Right cardiac atrium (tissue), 5 donors: Measurements from ENCODE around the gene FAM117A. TPM values are rescaled to one million over a fixed set of nuclear protein-coding genes. Genes with fewer than 3 reads are reported as not detected.

Experiments used
- ATAC-seq, 2 donors: fragments of 200-7000 bp; cut with Tn5 transposase; one replicate each; pipeline versions ENCODE4 v1.8.0 to v1.9.1; 2020; ENCODE audit warnings: moderate library complexity in 2 of 2, mild to moderate bottlenecking in 1 of 2
- DNase-seq, 3 donors: peaks; one replicate each; pipeline ENCODE4 v3.0.0-alpha.2; 2020
- H3K27ac ChIP-seq: one replicate; pipeline ENCODE4 v1.5.1; 2013; ENCODE audit warnings: mild to moderate bottlenecking, low read length, control low read depth, moderate library complexity
- H3K27me3 ChIP-seq: one replicate; pipeline ENCODE4 v1.6.1; 2013; ENCODE audit not compliant: control insufficient read depth, insufficient read depth
- H3K4me1 ChIP-seq: one replicate; pipeline ENCODE4 v1.6.1; 2013; ENCODE audit warnings: low read length; ENCODE audit not compliant: control insufficient read depth, insufficient read depth
- H3K4me3 ChIP-seq: one replicate; pipeline ENCODE4 v1.5.1; 2013; ENCODE audit warnings: low read length, control low read depth
- H3K9me3 ChIP-seq: one replicate; pipeline ENCODE4 v1.6.1; 2013; ENCODE audit warnings: low read length; ENCODE audit not compliant: control insufficient read depth
- WGBS: extraction: QIAGEN DNeasy Blood & Tissue Kit; methylation state at CpG from one replicate; pipeline ENCODE4 v1.1.7; 2013; 5-methylcytosine and 5-hydroxymethylcytosine counted together
- intact Hi-C, 4 donors: fragments of 100-400 bp; cut with DNase I; formaldehyde crosslinking; loops; one replicate each; pipeline versions ENCODE4 v1.11.0 to v1.14.0; 2022 to 2023
- polyA plus RNA-seq: library from polyadenylated mRNA; stranded (reverse); fragments of 200-250 nt; gene quantifications from one replicate; pipeline ENCODE4 v1.2.3, GENCODE V29; 2013
- total RNA-seq, 4 donors: library from RNA; stranded (reverse); fragmentation: NEBNext Ultra II Directional; extraction: Animal tissue kit (Norgen Biotek cat#: 25700); gene quantifications; one replicate each; pipeline ENCODE4 v1.2.1, GENCODE V29; 2021
- donor health status: healthy with polysubstance abuse.
- donor health status: DM: no; HTN: yes; CAD: no.
- donor health status: DM: no; HTN: no; CAD: no.
- donor health status: DM: no; HTN: yes; CAD: no; lungs with severe emphysema.
- donor health status: DM: yes; HTN: yes; CAD: no.

Gene FAM117A
- total and polyA plus RNA-seq, 5 donors: 9.9 to 22.8 (median 16.9) TPM

DNA sequence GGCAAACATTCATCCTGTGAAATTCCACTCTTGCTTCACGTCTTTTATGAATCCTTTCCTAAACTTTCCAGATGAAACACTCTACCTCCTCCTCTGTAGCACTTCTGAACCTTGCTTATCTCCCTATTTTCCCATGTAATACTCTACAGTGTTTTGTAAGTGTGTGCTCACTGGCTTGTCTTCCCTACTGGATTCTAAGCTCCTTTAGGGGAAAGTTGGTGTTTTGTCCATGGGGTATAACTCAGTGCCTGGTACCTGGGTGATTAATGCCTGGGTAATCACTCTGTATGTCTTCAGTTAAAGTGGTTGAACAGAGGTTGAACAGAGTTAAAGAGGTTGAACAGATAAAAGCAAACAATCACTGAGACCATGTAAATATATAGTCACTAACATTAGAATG lies 20.7 kb upstream of the FAM117A start:
- ATAC-seq: no peak
- intact Hi-C loops: loop anchor here in 3 of 4 donors (5.0 to 10.0 kb wide), 2 partner anchors 77 to 210 kb away; partner anchors contain the start of genes NXPH3 (in 2 of the 3) and SLC35B1 (in 1 of the 3)
- Histone ChIP-seq H3K4me1 (no peaks in the 10 kb centered on the region), H3K9me3 (no peaks in the 10 kb centered on the region), H3K27me3 (no peaks in the 10 kb centered on the region), H3K27ac (no peak overlapping the region), H3K4me3 (no peak overlapping the region)
- 58% methylated on average over 1 of the region's 1 CpG for WGBS
- DNase-seq: no peak

GRCh38 chr17:49783791-49784190 lies 19.9 kb upstream of the FAM117A start:
- H3K4me1 ChIP-seq: no peaks in the 10 kb centered on the region
- DNase-seq: no peak
- peak overlapping the region; percentile 6 for H3K27ac ChIP-seq
- intact Hi-C loops: loop anchor here in 2 of 4 donors (10.0 kb wide), 1 partner anchor 209 kb away; the partner anchor contains the start of gene NXPH3 (in 2 of the 2)
- ATAC-seq: no peak
- H3K27me3 ChIP-seq: no peaks in the 10 kb centered on the region
- no peak overlapping the region for H3K4me3 ChIP-seq
- no peaks in the 10 kb centered on the region for H3K9me3 ChIP-seq

DNA sequence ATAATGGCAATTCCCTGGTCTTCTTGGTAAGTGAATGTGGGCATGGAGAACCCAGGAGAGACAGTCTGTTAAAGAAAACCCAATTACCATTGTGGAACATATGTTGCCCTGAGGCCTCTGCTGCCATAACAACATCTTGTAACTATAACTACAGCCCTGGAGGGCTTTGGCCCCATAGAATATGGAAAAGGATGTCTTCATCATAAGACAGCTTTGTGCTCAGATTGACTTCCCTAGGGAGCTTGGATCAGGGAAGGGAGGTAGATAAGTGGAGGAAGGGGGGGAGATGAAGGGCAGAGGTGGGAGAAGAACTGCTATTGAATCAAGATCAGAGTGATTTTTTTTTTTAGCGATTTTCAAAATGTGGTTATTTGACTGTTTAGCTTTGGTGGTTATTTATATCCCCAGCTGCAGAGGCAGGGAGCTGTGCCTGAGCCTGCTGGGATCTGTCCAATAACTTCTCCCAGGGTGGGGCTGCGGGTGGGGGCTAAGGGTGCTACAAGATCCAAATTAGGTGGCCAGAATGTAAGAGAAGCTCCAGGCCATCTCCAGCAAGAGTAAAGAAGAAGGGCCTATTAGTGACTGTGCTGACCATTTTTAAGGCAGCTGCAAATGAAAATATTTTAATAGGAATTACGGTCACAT lies 19.3 kb upstream of the FAM117A start:
- ATAC-seq: no peak
- Histone ChIP-seq H3K27ac (peak overlapping the region; percentile 2), H3K9me3 (no peaks in the 10 kb centered on the region), H3K4me3 (no peak overlapping the region), H3K4me1 (no peaks in the 10 kb centered on the region), H3K27me3 (no peaks in the 10 kb centered on the region)
- peak in 1 of 3 donors; percentile 71 for DNase-seq
- intact Hi-C loops: loop anchor here in 2 of 4 donors (10.0 kb wide), 1 partner anchor 208 kb away; the partner anchor contains the start of gene NXPH3 (in 2 of the 2)
- 49% methylated on average over 3 of the region's 3 CpGs for WGBS

DNA sequence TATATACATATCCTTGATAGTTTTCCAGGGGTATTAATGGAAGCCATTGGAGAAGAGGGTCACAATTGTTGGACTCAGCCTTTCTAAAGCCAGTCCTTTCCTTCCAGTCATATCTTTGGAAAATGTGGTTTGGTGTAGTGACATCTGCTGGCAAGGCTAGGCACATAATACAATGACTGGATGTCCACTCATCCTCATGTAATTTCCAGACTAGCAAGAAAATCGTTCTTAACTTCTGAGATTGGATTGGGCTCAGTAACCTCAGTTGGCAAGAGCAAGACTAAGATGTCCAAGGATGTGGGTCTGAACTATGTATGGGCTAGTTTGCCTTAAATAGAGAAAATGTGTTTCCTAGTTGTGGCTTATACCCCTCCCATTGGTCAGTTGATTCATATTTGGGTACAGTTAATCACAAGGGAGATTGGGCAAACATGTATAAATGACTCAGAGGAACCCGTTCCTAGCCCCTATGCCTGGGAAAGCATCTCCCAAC lies 15.9 kb upstream of the FAM117A start:
- no peak for DNase-seq
- H3K4me3 ChIP-seq: no peak overlapping the region
- no peak overlapping the region for H3K27ac ChIP-seq
- intact Hi-C loops: loop anchor here in 3 of 4 donors (5.0 to 10.0 kb wide), 3 partner anchors 72 to 207 kb away; partner anchors contain the start of genes NXPH3 (in 2 of the 3) and SLC35B1 (in 2 of the 3)
- no peaks in the 10 kb centered on the region for H3K9me3 ChIP-seq
- no peaks in the 10 kb centered on the region for H3K27me3 ChIP-seq
- WGBS: 14% methylated on average over 2 of the region's 2 CpGs
- ATAC-seq: peak; percentile 49 to 64
- peaks cover 5% of the 10 kb centered on the region for H3K4me1 ChIP-seq

DNA sequence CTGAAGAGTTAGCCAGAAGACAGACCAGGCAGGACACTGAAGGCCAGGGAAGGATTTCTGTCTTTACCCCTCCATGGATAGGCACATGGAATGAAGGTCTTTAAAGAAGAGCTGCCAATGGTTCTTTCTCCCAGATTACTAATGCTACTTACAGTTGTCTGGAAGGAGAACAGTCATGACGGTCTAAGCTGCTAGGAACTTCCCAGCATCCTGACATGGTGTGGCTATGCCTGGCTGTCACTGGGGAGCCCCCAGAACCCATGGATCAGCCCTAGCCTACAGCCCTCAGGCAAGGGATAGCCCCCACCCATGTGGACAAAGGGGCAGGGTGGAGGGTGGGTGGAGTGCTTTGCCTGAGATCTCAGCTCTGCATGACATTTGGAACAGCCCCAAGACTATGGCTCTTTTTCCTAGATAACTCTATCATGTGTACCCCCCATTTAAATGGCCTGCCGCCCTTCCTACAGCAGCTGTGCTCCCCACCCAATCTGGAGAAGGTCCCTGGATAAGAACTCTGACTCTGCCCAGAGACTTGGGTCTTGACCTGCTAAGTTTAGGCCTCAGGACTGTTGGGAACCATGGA lies 15.3 kb upstream of the FAM117A start:
- no peak overlapping the region for H3K27ac ChIP-seq
- no peaks in the 10 kb centered on the region for H3K9me3 ChIP-seq
- no peaks in the 10 kb centered on the region for H3K27me3 ChIP-seq
- intact Hi-C loops: loop anchor here in 2 of 4 donors (5.0 kb wide), 2 partner anchors 72 to 207 kb away; partner anchors contain the start of gene SLC35B1 (in 2 of the 2)
- ATAC-seq (peak in 1 of 2 donors; percentile 15), DNase-seq (no peak)
- WGBS: 90% methylated on average over 2 of the region's 2 CpGs
- H3K4me1 ChIP-seq: peaks cover 5% of the 10 kb centered on the region
- H3K4me3 ChIP-seq: no peak overlapping the region

- DNase-seq (no peak), ATAC-seq (no peak)
- 80% methylated on average over 2 of the region's 2 CpGs for WGBS
- peaks cover 5% of the 10 kb centered on the region for H3K4me1 ChIP-seq
- no peaks in the 10 kb centered on the region for H3K9me3 ChIP-seq
- intact Hi-C loops: loop anchor here in 3 of 4 donors (2.0 to 5.0 kb wide), 3 partner anchors 70 to 205 kb away; partner anchors contain the start of gene SLC35B1 (in 3 of the 3)
- no peak overlapping the region for H3K27ac ChIP-seq
- no peaks in the 10 kb centered on the region for H3K27me3 ChIP-seq
- no peak overlapping the region for H3K4me3 ChIP-seq
Observed at GRCh38 chr17:49777563-49777962, 13.6 kb upstream of the FAM117A start.

- H3K4me1 ChIP-seq: peaks cover 5% of the 10 kb centered on the region
- DNase-seq (peak; percentile 46 to 81 (median 79)), ATAC-seq (peak; percentile 23 to 59)
- no peaks in the 10 kb centered on the region for H3K9me3 ChIP-seq
- peak overlapping the region; percentile 25 for H3K27ac ChIP-seq
- no peak overlapping the region for H3K4me3 ChIP-seq
- 48% methylated on average over 8 of the region's 8 CpGs for WGBS
- intact Hi-C loops: loop anchor here in 3 of 4 donors (2.0 to 5.0 kb wide), 3 partner anchors 69 to 204 kb away; partner anchors contain the start of gene SLC35B1 (in 3 of the 3)
- no peaks in the 10 kb centered on the region for H3K27me3 ChIP-seq
Observed at GRCh38 chr17:49776551-49777300, 12.8 kb upstream of the FAM117A start.

DNA sequence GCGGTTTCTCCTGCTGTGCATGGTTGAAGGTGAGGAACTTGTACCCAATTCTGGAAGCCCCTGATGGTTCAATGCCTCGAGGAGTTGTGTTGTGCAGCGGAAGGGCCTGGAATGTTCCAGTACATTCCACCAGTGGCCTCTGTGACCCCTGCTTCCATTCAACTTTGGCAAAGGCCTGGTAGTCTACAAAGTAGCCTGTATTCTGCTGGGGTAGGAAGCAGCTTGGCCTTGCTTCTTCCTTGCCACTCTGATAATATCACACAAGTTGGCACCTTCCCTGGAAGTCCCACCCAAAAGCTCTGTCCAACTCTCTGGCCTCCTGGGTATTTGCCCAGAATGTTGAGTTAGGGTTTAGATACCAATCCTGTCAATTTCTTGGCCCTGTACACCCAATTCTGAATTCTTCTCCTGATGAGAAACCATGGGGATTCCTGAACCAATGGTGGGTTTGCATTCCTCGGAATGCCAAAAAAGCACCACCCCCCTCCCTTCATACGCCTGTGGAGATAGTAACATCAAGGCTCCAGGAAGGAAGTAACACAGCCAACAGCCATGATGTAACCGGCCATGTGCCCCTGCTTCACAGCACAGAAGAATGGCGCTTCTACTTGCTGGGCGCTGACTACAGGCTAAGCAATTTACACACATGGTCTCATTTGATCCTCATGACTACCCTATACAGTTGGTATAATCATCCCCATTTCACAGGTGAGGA lies 11.8 kb upstream of the FAM117A start:
- H3K27me3 ChIP-seq: no peaks in the 10 kb centered on the region
- H3K9me3 ChIP-seq: no peaks in the 10 kb centered on the region
- DNase-seq: peak; percentile 41 to 73 (median 69)
- no peak overlapping the region for H3K4me3 ChIP-seq
- ATAC-seq: peak; percentile 79 to 83
- H3K27ac ChIP-seq: peak overlapping the region; percentile 50
- H3K4me1 ChIP-seq: peaks cover 5% of the 10 kb centered on the region
- intact Hi-C loops: loop anchor here in 3 of 4 donors (2.0 to 5.0 kb wide), 3 partner anchors 68 to 203 kb away; partner anchors contain the start of gene SLC35B1 (in 3 of the 3)
- 55% methylated on average over 8 of the region's 8 CpGs for WGBS

DNA sequence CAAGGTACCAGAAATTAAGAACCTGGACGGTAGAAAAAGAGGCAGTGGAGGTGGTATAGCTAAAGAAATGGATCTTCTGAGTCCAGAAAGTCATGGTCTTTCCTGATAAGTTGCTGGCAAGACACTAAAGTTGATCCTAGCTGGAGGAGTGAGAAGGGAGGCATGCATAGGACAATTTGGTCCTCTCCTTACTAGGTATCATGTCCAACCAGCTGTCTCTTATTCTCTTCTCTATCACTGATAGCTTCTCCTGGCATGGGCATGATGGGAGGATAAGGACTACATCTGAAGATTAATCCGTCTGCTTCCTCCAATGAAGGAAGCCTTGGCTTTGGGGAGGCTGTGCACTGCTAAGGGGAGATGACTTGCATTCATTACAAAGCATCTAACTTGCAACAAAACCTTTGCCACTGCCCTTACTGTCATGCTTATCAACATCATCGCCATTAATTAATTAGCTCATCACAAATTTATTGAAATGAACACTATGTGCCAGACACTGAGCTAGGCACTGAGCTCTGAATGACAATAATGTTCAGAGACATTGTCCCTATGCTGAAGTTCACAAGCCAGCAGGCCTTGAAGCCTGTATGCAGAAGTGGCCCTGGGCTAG lies 3.1 kb upstream of the FAM117A start:
- no peaks in the 10 kb centered on the region for H3K27me3 ChIP-seq
- no peak for DNase-seq
- no peak overlapping the region for H3K4me3 ChIP-seq
- ATAC-seq: no peak
- intact Hi-C loops: no loop called here
- 67% methylated on average over 3 of the region's 3 CpGs for WGBS
- no peak overlapping the region for H3K27ac ChIP-seq
- no peaks in the 10 kb centered on the region for H3K9me3 ChIP-seq
- H3K4me1 ChIP-seq: no peaks in the 10 kb centered on the region
